Neuronal stem cell (in vitro differentiated cells): ENCODE results near the gene ENKUR.

Experiments used
- DNase-seq: peaks from one replicate; pipeline ENCODE4 v3.0.0-alpha.2; 2013; ENCODE audit warnings: low spot score
- H2AFZ ChIP-seq: one replicate; pipeline ENCODE4 v1.6.1; 2013; ENCODE audit warnings: mild to moderate bottlenecking, low read length, inconsistent platforms
- H2AK5ac ChIP-seq: 2 replicates; pipeline ENCODE4 v1.6.1; 2013; ENCODE audit warnings: low read depth, mild to moderate bottlenecking, inconsistent platforms, low read length, moderate library complexity, mixed read lengths
- H2BK120ac ChIP-seq: 2 replicates; pipeline ENCODE4 v1.6.1; 2013; ENCODE audit warnings: low read depth, mild to moderate bottlenecking, inconsistent platforms, low read length, moderate library complexity, mixed read lengths
- H2BK12ac ChIP-seq: one replicate; pipeline ENCODE4 v1.6.1; 2013; ENCODE audit warnings: low read length, inconsistent platforms
- H2BK15ac ChIP-seq: 2 replicates; pipeline ENCODE4 v1.6.1; 2013; ENCODE audit warnings: mild to moderate bottlenecking, low read length, inconsistent platforms, mixed read lengths
- H2BK5ac ChIP-seq: one replicate; pipeline ENCODE4 v1.6.1; 2013; ENCODE audit warnings: inconsistent platforms, mild to moderate bottlenecking, low read length, moderate library complexity
- H3K14ac ChIP-seq: one replicate; pipeline ENCODE4 v1.6.1; 2013; ENCODE audit warnings: low read length, inconsistent platforms
- H3K18ac ChIP-seq: 2 replicates; pipeline ENCODE4 v1.6.1; 2013; ENCODE audit warnings: low read length, inconsistent platforms
- H3K23ac ChIP-seq: 2 replicates; pipeline ENCODE4 v1.6.1; 2013; ENCODE audit warnings: low read depth, mild to moderate bottlenecking, mixed read lengths, low read length, inconsistent platforms; ENCODE audit not compliant: poor library complexity
- H3K27ac ChIP-seq: replicated peaks from 3 replicates; pipeline ENCODE4 v1.5.1; 2013; ENCODE audit warnings: low read length, inconsistent platforms
- H3K27me3 ChIP-seq, 3 experiments: 2 replicates each; pipeline ENCODE4 v1.6.1; 2013; ENCODE audit warnings: low read length in 3 of 3, mild to moderate bottlenecking in 2 of 3, inconsistent platforms in 1 of 3, low read depth in 1 of 3, mixed read lengths in 1 of 3, moderate library complexity in 1 of 3; ENCODE audit not compliant: control insufficient read depth in 3 of 3, insufficient read depth in 3 of 3
- H3K36me3 ChIP-seq, 2 donors: replicated peaks in 1 of 2; 2 replicates each; pipeline ENCODE4 v1.6.1; 2013; ENCODE audit warnings: low read length in 2 of 2; ENCODE audit not compliant: control insufficient read depth in 2 of 2, insufficient read depth in 2 of 2
- H3K4ac ChIP-seq: 2 replicates; pipeline ENCODE4 v1.6.1; 2013; ENCODE audit warnings: inconsistent platforms, mild to moderate bottlenecking, low read length, moderate library complexity
- H3K4me1 ChIP-seq, 2 donors: 1 replicate in 1 of 2; 2 replicates in 1 of 2; pipeline ENCODE4 v1.6.1; 2013; ENCODE audit warnings: low read length in 2 of 2, low read depth in 1 of 2; ENCODE audit not compliant: control insufficient read depth in 2 of 2, insufficient read depth in 1 of 2
- H3K4me2 ChIP-seq: one replicate; pipeline ENCODE4 v1.6.1; 2013; ENCODE audit warnings: mild to moderate bottlenecking, low read length, inconsistent platforms; ENCODE audit not compliant: insufficient read depth, poor library complexity, severe bottlenecking
- H3K4me3 ChIP-seq, 2 donors: 2 replicates each; pipeline ENCODE4 v1.5.1; 2013; ENCODE audit warnings: low read length in 2 of 2, mild to moderate bottlenecking in 2 of 2, inconsistent platforms in 1 of 2, moderate library complexity in 1 of 2
- H3K79me1 ChIP-seq: one replicate; pipeline ENCODE4 v1.6.1; 2013; ENCODE audit warnings: low read depth, mild to moderate bottlenecking, inconsistent platforms, low read length, moderate library complexity
- H3K9ac ChIP-seq: one replicate; pipeline ENCODE4 v1.6.1; 2013; ENCODE audit warnings: mild to moderate bottlenecking, low read depth, low read length, inconsistent platforms; ENCODE audit not compliant: poor library complexity
- H3K9me3 ChIP-seq, 2 donors: replicated peaks in 1 of 2; 2 replicates each; pipeline versions ENCODE3 to v1.6.1; 2013; ENCODE audit warnings: low read length in 2 of 2, mild to moderate bottlenecking in 2 of 2, inconsistent platforms in 1 of 2, low read depth in 1 of 2, mixed read lengths in 1 of 2, moderate library complexity in 1 of 2; ENCODE audit not compliant: control insufficient read depth in 2 of 2, insufficient read depth in 1 of 2
- H4K8ac ChIP-seq: one replicate; pipeline ENCODE4 v1.6.1; 2013; ENCODE audit warnings: low read depth, mild to moderate bottlenecking, inconsistent platforms, low read length, moderate library complexity
- H4K91ac ChIP-seq: one replicate; pipeline ENCODE4 v1.6.1; 2013; ENCODE audit warnings: low read length, low read depth, mild to moderate bottlenecking, inconsistent platforms; ENCODE audit not compliant: poor library complexity
- WGBS, 2 donors: extraction: QIAGEN DNeasy Blood & Tissue Kit; methylation state at CpG; one replicate each; pipeline ENCODE4 v1.1.7; 2013; ENCODE audit warnings: missing lambda C conversion rate in 2 of 2, mixed read lengths in 1 of 2; ENCODE audit not compliant: insufficient read length in 2 of 2, insufficient replicate concordance in 1 of 2; ENCODE audit errors: extremely low coverage in 2 of 2; 5-methylcytosine and 5-hydroxymethylcytosine counted together

Gene ENKUR

GRCh38 chr10:24988831-24989640 lies 26.9 kb downstream of the ENKUR start:
- no peak for DNase-seq

GRCh38 chr10:24984906-24985305 lies 31.1 kb downstream of the ENKUR start:
- no CpG with 5 or more reads among the region's 3 CpGs for WGBS, 2 donors
- H3K4me1 ChIP-seq: peaks cover 2 to 5% of the 10 kb centered on the region in 2 donors
- no peak overlapping the region for H3K4ac ChIP-seq
- H4K8ac ChIP-seq: no peak overlapping the region
- no peak overlapping the region for H3K4me3 ChIP-seq
- no peak overlapping the region for H2BK12ac ChIP-seq
- H3K27me3 ChIP-seq: no peaks in the 10 kb centered on the region
- no peak overlapping the region for H2BK5ac ChIP-seq
- H2AFZ ChIP-seq: no peak overlapping the region
- H4K91ac ChIP-seq: no peak overlapping the region
- H3K23ac ChIP-seq: no peak overlapping the region
- DNase-seq: no peak
- H3K9me3 ChIP-seq: no peaks in the 10 kb centered on the region
- no peak overlapping the region for H2BK15ac ChIP-seq
- H2AK5ac ChIP-seq: no peak overlapping the region
- no peaks in the 10 kb centered on the region for H3K36me3 ChIP-seq
- no peaks in the 10 kb centered on the region for H3K79me1 ChIP-seq
- H2BK120ac ChIP-seq: no peak overlapping the region
- no peak overlapping the region for H3K27ac ChIP-seq
- no peak overlapping the region for H3K18ac ChIP-seq
- no peak overlapping the region for H3K14ac ChIP-seq
- no peak overlapping the region for H3K4me2 ChIP-seq
- H3K9ac ChIP-seq: no peak overlapping the region

More at GRCh38 chr10:24988831-24989640, 26.9 kb downstream of the ENKUR start:
- Histone ChIP-seq H4K8ac (no peak overlapping the region), H3K79me1 (no peaks in the 10 kb centered on the region), H2BK120ac (no peak overlapping the region), H3K4me3 (no peak overlapping the region), H3K14ac (no peak overlapping the region), H3K27me3 (no peaks in the 10 kb centered on the region), H2BK12ac (no peak overlapping the region), H4K91ac (no peak overlapping the region), H3K27ac (no peak overlapping the region), H2BK15ac (no peak overlapping the region), H3K18ac (no peak overlapping the region), H3K23ac (no peak overlapping the region), H3K36me3 (no peaks in the 10 kb centered on the region), H3K4ac (no peak overlapping the region), H3K4me2 (no peak overlapping the region), H3K9me3 (no peaks in the 10 kb centered on the region), H2AFZ (peak overlapping the region; percentile 66), H3K4me1 (peaks cover 2 to 5% of the 10 kb centered on the region in 2 donors), H2BK5ac (no peak overlapping the region), H3K9ac (no peak overlapping the region), H2AK5ac (no peak overlapping the region)
- WGBS, 2 donors: no CpG with 5 or more reads among the region's 12 CpGs

GRCh38 chr10:24983946-24984345 lies 32.0 kb downstream of the ENKUR start:
- no peaks in the 10 kb centered on the region for H3K9me3 ChIP-seq
- no peak overlapping the region for H3K14ac ChIP-seq
- H3K18ac ChIP-seq: no peak overlapping the region
- no peaks in the 10 kb centered on the region for H3K27me3 ChIP-seq
- no peak overlapping the region for H3K4me2 ChIP-seq
- H4K91ac ChIP-seq: no peak overlapping the region
- 100% methylated on average over 1 of the region's 3 CpGs; no CpG with 5 or more reads in 1 of the 2 donors for WGBS, 2 donors
- H3K4me1 ChIP-seq: peaks cover 2 to 5% of the 10 kb centered on the region in 2 donors
- no peak overlapping the region for H3K4ac ChIP-seq
- H3K36me3 ChIP-seq: no peaks in the 10 kb centered on the region
- no peak overlapping the region for H3K27ac ChIP-seq
- H3K4me3 ChIP-seq: no peak overlapping the region
- no peak overlapping the region for H2BK120ac ChIP-seq
- no peak for DNase-seq
- H3K9ac ChIP-seq: no peak overlapping the region
- no peaks in the 10 kb centered on the region for H3K79me1 ChIP-seq
- no peak overlapping the region for H2AK5ac ChIP-seq
- H4K8ac ChIP-seq: no peak overlapping the region
- no peak overlapping the region for H3K23ac ChIP-seq
- H2BK12ac ChIP-seq: no peak overlapping the region
- H2BK5ac ChIP-seq: no peak overlapping the region
- no peak overlapping the region for H2AFZ ChIP-seq
- no peak overlapping the region for H2BK15ac ChIP-seq

- no peak overlapping the region for H2BK120ac ChIP-seq
- H3K4me2 ChIP-seq: no peak overlapping the region
- no peaks in the 10 kb centered on the region for H3K9me3 ChIP-seq
- no peak overlapping the region for H2BK12ac ChIP-seq
- no peaks in the 10 kb centered on the region for H3K4me1 ChIP-seq
- no peak overlapping the region for H3K23ac ChIP-seq
- H2BK5ac ChIP-seq: no peak overlapping the region
- no peak overlapping the region for H3K18ac ChIP-seq
- H3K79me1 ChIP-seq: no peaks in the 10 kb centered on the region
- WGBS, 2 donors: no CpG with 5 or more reads among the region's 4 CpGs
- no peak for DNase-seq
- H3K27ac ChIP-seq: no peak overlapping the region
- H3K9ac ChIP-seq: no peak overlapping the region
- no peak overlapping the region for H2AFZ ChIP-seq
- H4K8ac ChIP-seq: no peak overlapping the region
- H3K4ac ChIP-seq: no peak overlapping the region
- no peak overlapping the region for H4K91ac ChIP-seq
- H2AK5ac ChIP-seq: no peak overlapping the region
- H3K14ac ChIP-seq: no peak overlapping the region
- no peak overlapping the region for H3K4me3 ChIP-seq
- no peaks in the 10 kb centered on the region for H3K36me3 ChIP-seq
- no peak overlapping the region for H2BK15ac ChIP-seq
- no peaks in the 10 kb centered on the region for H3K27me3 ChIP-seq
These were observed 32.8 kb downstream of the ENKUR start for GRCh38 chr10:24983130-24983529.
